Measurements from ENCODE around the gene MBLAC1.

The MBLAC1 gene

DNA sequence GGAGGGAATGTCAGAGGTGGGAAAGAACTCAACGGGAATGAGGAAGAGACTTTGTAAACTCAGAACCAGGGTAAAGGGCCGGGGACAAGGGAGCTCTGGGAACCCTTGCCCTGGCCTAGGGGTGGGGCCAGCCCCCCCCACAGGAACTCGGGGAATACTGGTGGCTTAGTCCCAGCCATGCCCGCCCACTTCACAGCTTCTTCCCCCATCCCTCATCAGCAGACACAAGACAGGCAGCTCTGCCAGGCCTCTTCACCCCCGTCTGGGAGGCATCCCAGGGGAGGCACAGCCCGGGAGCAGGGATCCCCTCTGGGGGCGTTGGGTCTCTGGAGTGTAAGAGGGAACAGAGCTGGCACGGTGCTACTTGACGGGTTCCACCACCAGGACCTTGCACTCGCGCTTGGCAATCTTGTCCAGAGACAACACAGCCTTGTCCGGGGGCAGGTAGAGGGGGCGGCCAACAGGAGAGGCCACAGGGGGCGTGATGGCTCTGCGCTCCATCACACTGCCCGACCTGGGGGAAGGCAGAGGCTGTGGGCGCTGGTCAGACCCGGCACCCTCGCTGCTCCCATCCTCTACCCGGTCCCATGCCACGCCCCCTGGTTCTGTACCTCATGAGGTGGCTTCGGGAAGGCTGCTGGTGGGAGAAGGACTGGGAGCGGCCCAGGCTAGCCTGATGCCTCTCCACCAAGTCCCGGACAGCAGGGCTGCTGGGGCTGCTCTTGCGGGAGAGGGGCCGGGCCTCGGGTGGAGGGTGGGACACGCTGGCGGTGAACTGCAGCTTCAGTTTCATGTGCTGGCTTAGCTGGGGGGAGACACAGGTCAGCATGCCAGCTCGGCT is 28.1 kb downstream of the MBLAC1 start:
- DNase-seq (ENCODE audit: low spot score): no peak

DNA sequence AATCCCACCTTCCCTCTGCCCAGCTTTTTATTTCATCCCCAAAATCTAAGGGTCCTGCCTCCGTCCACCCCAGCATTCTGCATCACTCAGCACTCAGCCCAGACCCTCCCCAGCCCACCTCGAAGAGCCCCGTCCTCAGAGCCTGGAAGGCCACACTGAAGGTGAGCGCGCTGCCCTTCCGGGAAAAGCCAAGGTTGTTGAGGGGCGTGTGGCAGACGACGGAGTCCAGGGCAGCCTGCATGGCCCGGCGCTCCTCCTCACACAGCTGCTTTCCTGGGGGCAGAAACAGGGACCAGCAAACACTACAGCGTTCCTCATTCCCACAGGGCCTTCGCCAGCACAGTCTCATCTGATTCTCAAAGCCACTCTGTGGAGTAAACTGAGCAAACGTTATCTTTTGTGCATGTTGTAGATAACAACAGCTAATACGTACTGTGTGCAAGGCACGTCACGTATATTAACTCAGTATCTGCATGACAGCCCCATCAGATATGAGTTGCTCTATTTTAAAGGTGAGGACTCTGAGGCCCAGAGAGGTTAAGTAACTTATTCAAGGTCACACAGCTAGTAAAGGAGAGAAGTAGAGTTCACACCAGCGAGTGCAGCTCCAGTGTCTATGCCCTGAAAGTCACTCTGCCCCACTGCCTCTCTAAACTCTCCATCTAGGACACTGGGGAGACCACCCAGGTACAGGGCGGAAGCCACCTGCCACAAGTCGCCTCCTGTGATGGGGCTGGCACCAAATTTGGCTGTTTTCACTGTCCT is 29.0 kb downstream of the MBLAC1 start:
- DNase-seq (ENCODE audit: low spot score): no peak

GRCh38 chr7:100156331-100157068 is 29.7 kb downstream of the MBLAC1 start:
- no peak for DNase-seq (ENCODE audit: low spot score)

DNA sequence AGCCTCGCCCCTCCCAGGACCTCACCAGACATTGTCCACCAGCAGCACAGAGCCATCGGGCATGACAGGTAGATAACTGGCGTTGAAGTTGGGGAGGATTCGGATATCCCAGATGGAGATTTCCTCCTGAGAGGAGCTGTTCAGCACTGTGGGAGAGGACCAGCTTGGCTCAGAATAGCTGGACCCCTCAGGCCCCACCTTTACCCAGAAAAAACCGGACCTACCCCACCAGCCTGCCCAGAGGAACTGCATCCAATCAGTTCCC is 30.2 kb downstream of the MBLAC1 start:
- no peak for DNase-seq (ENCODE audit: low spot score)

GRCh38 chr7:100157334-100158228 is 30.8 kb downstream of the MBLAC1 start:
- peak; percentile 60 for DNase-seq (ENCODE audit: low spot score)

GRCh38 chr7:100158229-100159098 is 31.7 kb downstream of the MBLAC1 start, which contains the start of gene TRAPPC14:
Gene TRAPPC14, minus strand, starts transcription at chr7:100158723. Its CDS starts 224 bp downstream, at chr7:100158499.
- DNase-seq (ENCODE audit: low spot score): peak; percentile 98

GRCh38 chr7:100159099-100159623 is 32.4 kb downstream of the MBLAC1 start:
- no peak for DNase-seq (ENCODE audit: low spot score)

- DNase-seq (ENCODE audit: low spot score): no peak
Measured at GRCh38 chr7:100160067-100160466, 33.3 kb downstream of the MBLAC1 start.

- DNase-seq (ENCODE audit: low spot score): no peak
Measured at GRCh38 chr7:100163006-100163531, 36.3 kb downstream of the MBLAC1 start.

- DNase-seq (ENCODE audit: low spot score): no peak
Measured at GRCh38 chr7:100163871-100164270, 37.1 kb downstream of the MBLAC1 start.

- DNase-seq (ENCODE audit: low spot score): no peak
Measured at GRCh38 chr7:100166317-100166940, 39.7 kb downstream of the MBLAC1 start.

DNA sequence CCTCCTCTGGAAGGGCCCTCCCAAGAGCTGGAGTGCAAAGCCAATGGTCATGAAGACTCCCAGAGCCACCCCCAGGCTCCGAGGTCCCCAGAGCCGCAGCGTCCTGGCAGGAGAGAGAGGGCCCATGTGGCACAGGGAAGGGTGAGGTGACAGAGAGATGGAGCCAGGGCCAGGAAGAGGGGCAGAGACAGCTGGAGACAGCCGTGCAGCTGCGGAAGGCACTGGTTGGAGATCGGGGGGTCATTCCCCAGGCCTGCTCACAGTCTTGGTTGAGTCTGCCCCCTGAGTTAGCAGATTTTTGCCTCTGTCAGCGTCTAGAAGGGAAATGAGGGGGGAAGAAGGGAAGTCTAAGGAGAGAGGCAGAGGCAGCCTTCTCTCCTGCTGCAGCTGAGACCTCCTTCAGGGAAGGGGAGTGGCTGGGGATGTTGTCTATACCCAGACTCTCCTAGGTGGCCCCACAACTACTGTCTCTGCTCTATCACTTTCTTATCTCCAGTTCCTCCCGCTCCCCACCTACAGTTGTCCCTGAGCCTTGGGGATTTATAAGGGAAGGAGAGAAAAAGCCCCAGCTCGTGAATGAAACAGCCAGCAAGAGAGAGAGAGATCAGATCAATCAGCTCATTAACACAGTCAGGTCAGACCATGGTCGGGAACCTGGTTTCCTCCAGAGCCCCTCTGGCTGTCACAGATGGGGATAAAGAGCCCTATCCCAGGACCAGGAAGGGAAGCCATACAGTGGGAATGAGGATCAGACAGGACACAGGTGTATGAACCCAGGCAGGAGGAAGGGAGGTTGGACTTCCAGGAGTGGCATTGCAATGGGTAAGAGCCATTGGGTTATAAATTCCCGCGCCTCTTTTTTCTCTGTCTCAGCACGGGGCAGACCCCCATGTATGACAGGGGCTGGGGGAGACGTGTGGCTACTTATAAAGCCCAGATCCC is 40.5 kb downstream of the MBLAC1 start:
- DNase-seq (ENCODE audit: low spot score): no peak

GRCh38 chr7:100167912-100168323 is 41.2 kb downstream of the MBLAC1 start:
- no peak for DNase-seq (ENCODE audit: low spot score)

- DNase-seq (ENCODE audit: low spot score): no peak
Measured at GRCh38 chr7:100169147-100169850, 42.5 kb downstream of the MBLAC1 start.

- DNase-seq (ENCODE audit: low spot score): no peak
Measured at GRCh38 chr7:100170101-100170897, 43.5 kb downstream of the MBLAC1 start.

GRCh38 chr7:100171087-100171681 is 44.4 kb downstream of the MBLAC1 start:
- peak; percentile 40 for DNase-seq (ENCODE audit: low spot score)

GRCh38 chr7:100171840-100172239 is 45.1 kb downstream of the MBLAC1 start:
- no peak for DNase-seq (ENCODE audit: low spot score)

Measured in GM03348 (cell line).